ENCODE measurements around the gene CTPS1. TPM values are rescaled to one million over a fixed set of nuclear protein-coding genes. Genes with fewer than 3 reads are reported as not detected.

Gene CTPS1
- total RNA-seq, 1 experiment from 2014 or later = 91.9 TPM

DNA sequence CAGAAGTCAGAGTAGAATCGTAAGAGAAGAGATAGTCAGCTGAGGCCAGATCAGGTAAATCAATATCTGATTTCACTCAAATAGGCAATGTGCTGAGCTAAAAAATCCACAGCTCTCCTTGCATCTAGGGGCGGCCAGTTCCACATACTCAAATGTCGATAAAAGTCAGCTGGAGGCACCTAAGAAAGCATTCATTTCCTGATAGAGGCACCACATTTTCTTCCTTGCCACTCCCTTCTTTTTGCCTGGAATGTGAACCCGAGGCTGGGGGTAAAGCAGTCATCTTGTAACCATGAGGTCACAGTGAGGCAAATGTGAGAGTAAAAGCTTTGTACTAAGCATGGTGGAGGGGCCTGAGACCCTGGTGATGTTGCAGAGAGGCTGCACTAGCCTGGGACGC, 24.2 kb upstream of the CTPS1 start:
- Histone ChIP-seq H3K4me1 (replicated peaks; ENCODE audit: insufficient read depth) (peaks cover 41% of the 10 kb centered on the region), H3F3A (ENCODE audit: insufficient read depth, low read depth) (peaks cover 15% of the 10 kb centered on the region), H3K27me3 (ENCODE audit: insufficient read depth, low read depth) (no peaks in the 10 kb centered on the region), H3K4me3 (no peak overlapping the region), H2AFZ (peak overlapping the region; percentile 61; the same call in 1 of the 2 replicates), H3K27ac (no peak overlapping the region), H3K9me2 (ENCODE audit: insufficient read depth) (no peaks in the 10 kb centered on the region), H3K4me2 (peak overlapping the region; percentile 41), H3K79me2 (ENCODE audit: low read depth) (no peaks in the 10 kb centered on the region), H3K9me3 (ENCODE audit: insufficient read depth, low read depth) (no peaks in the 10 kb centered on the region), H4K20me1 (ENCODE audit: insufficient read depth) (no peaks in the 10 kb centered on the region), H3K36me3 (ENCODE audit: low read depth) (no peaks in the 10 kb centered on the region)
- ChIA-PET POLR2A (ENCODE audit: unreplicated experiment) (interaction anchor here (0.7 kb wide), 3 partner anchors 180 to 287 kb away, joined by 3 to 5 read pairs (median 4); no protein-coding TSS in a partner anchor), CTCF (interaction anchor here (0.7 to 2.3 kb wide), 7 partner anchors 48 to 181 kb away, joined by 3 to 8 read pairs (median 5); partner anchors contain the start of gene CITED4)
- DNase-seq = peak; percentile 47 to 69
- TF ChIP-seq CTCF (conservative IDR thresholded peaks at IDR 0.05) (no peak), EZH2 (IDR thresholded peaks at IDR 0.05; ENCODE audit: low read depth) (no peak)
- intact Hi-C loops (cut with micrococcal nuclease; ENCODE audit: unreplicated experiment) = loop anchor here (1.0 kb wide), 1 partner anchor 22 kb away; no protein-coding TSS in a partner anchor
- BruUV-seq (replicated peaks) = no TSS peak

DNA sequence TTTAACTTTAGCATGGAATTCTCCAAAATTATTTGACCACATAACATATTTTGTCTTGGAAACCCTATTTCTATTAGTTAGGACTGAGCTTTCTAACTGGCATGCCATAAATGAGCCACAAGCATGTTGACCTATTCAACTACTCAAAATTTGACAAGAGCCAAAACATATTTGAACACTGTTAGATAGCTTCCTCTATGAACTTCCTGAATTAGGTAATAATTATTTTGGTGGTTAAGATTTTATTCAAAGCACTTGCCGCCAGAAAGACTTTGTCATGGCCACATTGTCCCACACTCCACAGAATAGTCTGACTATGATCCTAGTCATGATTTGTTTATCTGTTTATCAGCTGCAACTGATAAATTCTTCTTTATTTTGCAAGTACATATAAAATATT, 23.1 kb upstream of the CTPS1 start:
- ChIA-PET CTCF (interaction anchor here (0.6 to 0.7 kb wide), 5 partner anchors 15 to 1251 kb away, joined by 3 to 8 read pairs (median 4); no protein-coding TSS in a partner anchor), POLR2A (ENCODE audit: unreplicated experiment) (no interaction called here)
- Histone ChIP-seq H3K9me2 (ENCODE audit: insufficient read depth) (no peaks in the 10 kb centered on the region), H3K4me3 (no peak overlapping the region), H3K27ac (no peak overlapping the region), H2AFZ (no peak overlapping the region), H3F3A (ENCODE audit: insufficient read depth, low read depth) (peaks cover 11% of the 10 kb centered on the region), H3K79me2 (ENCODE audit: low read depth) (no peaks in the 10 kb centered on the region), H3K9me3 (ENCODE audit: insufficient read depth, low read depth) (no peaks in the 10 kb centered on the region), H4K20me1 (ENCODE audit: insufficient read depth) (no peaks in the 10 kb centered on the region), H3K27me3 (ENCODE audit: insufficient read depth, low read depth) (no peaks in the 10 kb centered on the region), H3K4me1 (replicated peaks; ENCODE audit: insufficient read depth) (peaks cover 41% of the 10 kb centered on the region), H3K36me3 (ENCODE audit: low read depth) (no peaks in the 10 kb centered on the region), H3K4me2 (no peak overlapping the region)
- BruUV-seq (replicated peaks) = no TSS peak
- TF ChIP-seq CTCF (conservative IDR thresholded peaks at IDR 0.05) (no peak), EZH2 (IDR thresholded peaks at IDR 0.05; ENCODE audit: low read depth) (no peak)
- peak in 1 of 2 experiments; percentile 56 for DNase-seq
- intact Hi-C loops (cut with micrococcal nuclease; ENCODE audit: unreplicated experiment) = no loop called here

DNA sequence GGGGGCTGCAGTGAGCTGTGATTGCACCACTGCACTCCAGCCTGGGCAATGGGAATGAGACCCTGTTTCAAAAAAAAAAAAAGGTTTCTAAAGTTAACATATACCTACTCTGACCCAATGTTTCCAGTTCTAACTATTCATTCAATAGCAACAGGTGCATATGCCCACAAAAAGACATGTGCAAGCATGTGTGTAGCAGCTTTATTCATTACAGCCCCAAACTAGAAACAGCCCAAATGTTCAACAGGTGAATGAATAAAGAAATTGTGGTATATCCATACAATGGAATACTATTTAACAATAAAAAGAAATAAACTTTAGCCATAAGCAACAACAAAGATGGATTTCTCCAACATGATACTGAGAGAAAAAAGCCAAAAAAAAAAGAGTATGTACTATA, 21.3 kb upstream of the CTPS1 start:
- ChIA-PET CTCF (interaction anchor here (0.6 kb wide), 1 partner anchor 18 kb away, joined by 8 read pairs; no protein-coding TSS in a partner anchor), POLR2A (ENCODE audit: unreplicated experiment) (no interaction called here)
- no peak overlapping the region for H3K4me3 ChIP-seq
- H3K9me3 ChIP-seq (ENCODE audit: insufficient read depth, low read depth) = no peaks in the 10 kb centered on the region
- no peaks in the 10 kb centered on the region for H3K36me3 ChIP-seq (ENCODE audit: low read depth)
- no peaks in the 10 kb centered on the region for H3K27me3 ChIP-seq (ENCODE audit: insufficient read depth, low read depth)
- BruUV-seq (replicated peaks) = no TSS peak
- H2AFZ ChIP-seq = no peak overlapping the region
- H3K4me1 ChIP-seq (replicated peaks; ENCODE audit: insufficient read depth) = peaks cover 37% of the 10 kb centered on the region
- H3F3A ChIP-seq (ENCODE audit: insufficient read depth, low read depth) = peaks cover 6% of the 10 kb centered on the region
- no peaks in the 10 kb centered on the region for H3K79me2 ChIP-seq (ENCODE audit: low read depth)
- H4K20me1 ChIP-seq (ENCODE audit: insufficient read depth) = no peaks in the 10 kb centered on the region
- H3K27ac ChIP-seq = no peak overlapping the region
- DNase-seq = no peak
- intact Hi-C loops (cut with micrococcal nuclease; ENCODE audit: unreplicated experiment) = no loop called here
- no peaks in the 10 kb centered on the region for H3K9me2 ChIP-seq (ENCODE audit: insufficient read depth)
- TF ChIP-seq EZH2 (IDR thresholded peaks at IDR 0.05; ENCODE audit: low read depth) = no peak
- TF ChIP-seq CTCF (conservative IDR thresholded peaks at IDR 0.05) = no peak
- H3K4me2 ChIP-seq = no peak overlapping the region
